Left lung (tissue), 10 donors: ENCODE measurements around the gene ETV4. TPM values are rescaled to one million over a fixed set of nuclear protein-coding genes. Genes with fewer than 3 reads are reported as not detected.

Experiments
- ATAC-seq: fragments of 200-7000 bp; cut with Tn5 transposase; one replicate; pipeline ENCODE4 v1.9.1; 2020; ENCODE audit warnings: moderate library complexity
- DNase-seq, 4 donors: peaks; one replicate each; pipeline ENCODE4 v3.0.0-alpha.2; 2013 to 2020
- H3K27ac ChIP-seq, 2 donors: fragments of 200-600 bp; sonication (generic) in 1 of 2; one replicate each; pipeline versions ENCODE4 v1.5.0 to v1.8.0; 2020 to 2021
- H3K27me3 ChIP-seq, 2 donors: fragments of 200-600 bp; sonication (generic) in 1 of 2; one replicate each; pipeline versions ENCODE4 v1.5.0 to v1.8.0; 2020 to 2021
- H3K36me3 ChIP-seq, 2 donors: fragments of 200-600 bp; sonication (generic) in 1 of 2; one replicate each; pipeline versions ENCODE4 v1.5.0 to v1.8.0; 2020 to 2021
- H3K4me1 ChIP-seq, 2 donors: fragments of 200-600 bp; one replicate each; pipeline ENCODE4 v1.8.0; 2021
- H3K4me3 ChIP-seq, 2 donors: fragments of 200-600 bp; sonication (generic) in 1 of 2; one replicate each; pipeline versions ENCODE4 v1.5.0 to v1.8.0; 2020 to 2021; ENCODE audit warnings: mild to moderate bottlenecking in 1 of 2
- H3K9me3 ChIP-seq, 2 donors: fragments of 200-600 bp; sonication (generic) in 1 of 2; one replicate each; pipeline versions ENCODE4 v1.5.0 to v1.8.0; 2020 to 2021
- CTCF ChIP-seq, 2 donors: fragments of 200-600 bp; sonication (generic) in 1 of 2; IDR thresholded peaks; one replicate each; pipeline versions ENCODE4 v1.5.0 to v1.8.0; 2021; ENCODE audit warnings: antibody characterized with exemption in 2 of 2
- intact Hi-C, 2 donors: fragments of 100-400 bp; cut with DNase I; formaldehyde crosslinking; loops; one replicate each; pipeline versions ENCODE4 v1.11.2 to v1.14.2; 2022
- polyA plus RNA-seq, 6 donors: library from polyadenylated mRNA; unstranded; fragments of 120-200 nt; gene quantifications; one replicate each; pipeline ENCODE4 v1.2.1, GENCODE V29; 2013; ENCODE audit not compliant: insufficient read length in 6 of 6
- total RNA-seq, 2 donors: library from RNA; stranded (reverse); fragmentation: NEBNext Ultra II Directional; extraction: Animal tissue kit (Norgen Biotek cat#: 25700); gene quantifications; one replicate each; pipeline ENCODE4 v1.2.1, GENCODE V29; 2021
- donor health status: DM: no; HTN: yes; CAD: no.
- donor health status: DM: no; HTN: no; CAD: no.

ETV4 gene
- total and polyA plus RNA-seq, 8 donors = 4.3 to 24.3 (median 13.4) TPM

GRCh38 chr17:43588664-43589435, 42.7 kb upstream of the ETV4 start:
- Histone ChIP-seq H3K9me3 (no peaks in the 10 kb centered on the region), H3K27ac (no peak overlapping the region), H3K4me3 (no peak overlapping the region), H3K36me3 (no peaks in the 10 kb centered on the region), H3K27me3 (no peaks in the 10 kb centered on the region), H3K4me1 (peaks cover 8 to 17% of the 10 kb centered on the region in 2 donors)
- no peak for TF ChIP-seq CTCF (IDR thresholded peaks at IDR 0.05)
- DNase-seq (no peak), ATAC-seq (no peak)
- intact Hi-C loops = no loop called here

DNA sequence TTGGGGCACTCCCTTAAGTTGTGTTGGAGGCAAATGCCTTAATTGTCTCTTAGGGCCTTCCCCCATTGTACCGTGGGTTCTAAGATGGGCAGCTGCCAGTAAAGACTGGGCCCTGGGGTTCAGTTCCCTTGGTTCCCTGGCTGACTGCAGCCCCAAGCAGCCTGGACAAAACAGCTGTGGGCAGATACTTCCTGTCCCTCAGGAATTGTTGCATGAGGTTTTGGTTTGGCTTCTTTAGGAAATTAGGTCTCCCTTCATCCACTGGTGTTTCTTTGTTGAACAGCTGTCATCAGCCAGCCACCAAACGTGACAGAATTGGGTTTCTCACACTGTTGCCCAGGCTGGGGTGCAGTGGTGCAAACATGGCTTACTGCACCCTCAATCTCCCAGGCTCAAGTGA, 42.0 kb upstream of the ETV4 start:
- peaks cover 8 to 17% of the 10 kb centered on the region in 2 donors for H3K4me1 ChIP-seq
- no peak for ATAC-seq
- DNase-seq = no peak
- TF ChIP-seq CTCF (IDR thresholded peaks at IDR 0.05) = no peak
- no peaks in the 10 kb centered on the region for H3K9me3 ChIP-seq
- intact Hi-C loops = no loop called here
- H3K27ac ChIP-seq = no peak overlapping the region
- no peaks in the 10 kb centered on the region for H3K36me3 ChIP-seq
- H3K4me3 ChIP-seq = no peak overlapping the region
- no peaks in the 10 kb centered on the region for H3K27me3 ChIP-seq

DNA sequence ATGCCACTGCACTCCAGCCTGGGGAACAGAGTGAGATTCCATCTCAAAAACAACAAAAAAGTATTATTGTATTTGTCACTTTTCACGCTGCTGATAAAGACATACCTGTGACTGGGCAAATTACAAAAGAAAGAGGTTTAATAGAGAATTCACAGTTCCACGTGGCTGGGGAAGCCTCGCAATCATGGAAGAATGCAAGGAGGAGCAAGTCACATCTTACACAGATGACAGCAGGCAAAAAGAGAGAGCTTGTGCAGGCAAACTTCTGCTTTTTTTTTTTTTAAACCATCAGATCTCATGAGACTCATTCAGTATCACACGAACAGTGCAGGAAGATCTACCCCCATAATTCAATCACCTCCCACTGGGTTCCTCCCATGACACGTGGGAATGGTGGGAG, 41.5 kb upstream of the ETV4 start:
- H3K27me3 ChIP-seq = no peaks in the 10 kb centered on the region
- DNase-seq (no peak), ATAC-seq (no peak)
- no peak overlapping the region for H3K4me3 ChIP-seq
- H3K9me3 ChIP-seq = no peaks in the 10 kb centered on the region
- H3K27ac ChIP-seq = no peak overlapping the region
- TF ChIP-seq CTCF (IDR thresholded peaks at IDR 0.05) = no peak
- peaks cover 8 to 15% of the 10 kb centered on the region in 2 donors for H3K4me1 ChIP-seq
- intact Hi-C loops = no loop called here
- no peaks in the 10 kb centered on the region for H3K36me3 ChIP-seq

GRCh38 chr17:43584666-43585102, 38.5 kb upstream of the ETV4 start:
- Histone ChIP-seq H3K4me3 (no peak overlapping the region), H3K9me3 (no peaks in the 10 kb centered on the region), H3K4me1 (no peaks in the 10 kb centered on the region), H3K36me3 (no peaks in the 10 kb centered on the region), H3K27me3 (no peaks in the 10 kb centered on the region), H3K27ac (no peak overlapping the region)
- ATAC-seq = no peak
- DNase-seq = no peak
- intact Hi-C loops = no loop called here
- TF ChIP-seq CTCF (IDR thresholded peaks at IDR 0.05) = no peak

DNA sequence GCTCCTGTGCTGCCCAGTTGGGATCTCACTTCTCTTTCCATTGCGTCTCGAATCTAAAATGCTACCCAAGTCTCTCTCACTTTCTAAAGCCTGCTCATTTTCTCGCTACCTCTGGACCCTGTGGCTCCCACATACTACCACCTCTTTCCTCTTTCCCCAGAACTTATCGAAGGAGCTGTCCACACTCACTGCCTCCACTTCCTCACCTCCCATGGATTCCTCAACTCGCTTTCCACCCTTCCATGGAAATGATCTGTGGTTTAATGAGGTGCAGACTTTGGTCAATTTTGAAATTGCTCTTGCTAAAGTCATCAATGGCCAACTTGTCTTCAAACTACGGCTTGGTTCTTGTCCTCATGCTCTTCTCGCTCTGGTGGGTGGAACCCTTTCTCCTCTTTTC, 37.2 kb upstream of the ETV4 start:
- no peak for TF ChIP-seq CTCF (IDR thresholded peaks at IDR 0.05)
- Histone ChIP-seq H3K27ac (no peak overlapping the region), H3K4me1 (peaks cover 6 to 7% of the 10 kb centered on the region in 2 donors), H3K9me3 (no peaks in the 10 kb centered on the region), H3K4me3 (no peak overlapping the region), H3K36me3 (no peaks in the 10 kb centered on the region), H3K27me3 (peaks cover 0 to 5% of the 10 kb centered on the region in 2 donors)
- DNase-seq (no peak), ATAC-seq (no peak)
- intact Hi-C loops = no loop called here
